ENCODE data around the gene VWA2.

The VWA2 gene

GRCh38 chr10:114340816-114341215 lies 101.8 kb downstream of the VWA2 start:
- DNase-seq (ENCODE audit: low read depth, low spot score), result no peak
